ENCODE measurements around the gene NLE1.
"Not testable (repeated sequence)": the region's sequence is repeated elsewhere in the genome, so short reads cannot be mapped to it uniquely, and the experiment has no call there.

Gene NLE1

GRCh38 chr17:35141681-35142466 is at the start of gene NLE1:
Gene NLE1 (minus strand): TSS chr17:35142303. CDS start chr17:35142275, 28 bp downstream.
- DNase-seq (ENCODE audit: low read depth in 2 of 2), result peak; percentile 73 to 76

- no peak for DNase-seq (ENCODE audit: low read depth in 2 of 2)
Observed at GRCh38 chr17:35191001-35191695, 49.0 kb upstream of the NLE1 start.

- no peak for DNase-seq (ENCODE audit: low read depth in 2 of 2)
Observed at GRCh38 chr17:35189291-35189690, 47.2 kb upstream of the NLE1 start.

GRCh38 chr17:35188111-35188510 is 46.0 kb upstream of the NLE1 start:
- no peak for DNase-seq (ENCODE audit: low read depth in 2 of 2)

- no peak for DNase-seq (ENCODE audit: low read depth in 2 of 2)
Observed at GRCh38 chr17:35187481-35187880, 45.4 kb upstream of the NLE1 start.

DNA sequence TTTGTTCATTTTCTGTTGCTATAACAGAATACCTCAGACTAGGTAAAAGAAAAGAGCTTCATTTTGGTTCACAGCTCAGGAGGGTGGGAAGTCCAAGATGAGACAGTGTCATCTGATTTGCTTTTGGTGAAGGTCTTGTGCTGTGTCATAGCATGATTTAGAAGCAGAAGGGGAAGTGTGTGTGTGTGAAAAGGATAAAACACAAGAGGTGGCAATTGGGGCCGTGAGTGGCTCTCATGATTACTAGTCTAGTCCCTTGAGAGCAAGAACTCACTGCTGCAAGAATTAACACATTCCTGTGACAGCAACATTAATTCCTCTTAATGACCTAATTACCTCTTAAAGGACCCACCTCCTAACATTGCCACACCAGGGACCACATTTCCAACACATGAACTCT is 43.7 kb upstream of the NLE1 start:
- no peak for DNase-seq (ENCODE audit: low read depth in 2 of 2)

GRCh38 chr17:35184274-35184673 is 42.2 kb upstream of the NLE1 start:
- DNase-seq (ENCODE audit: low read depth in 2 of 2), result no peak

- no peak for DNase-seq (ENCODE audit: low read depth in 2 of 2)
Observed at GRCh38 chr17:35183332-35183731, 41.2 kb upstream of the NLE1 start.

DNA sequence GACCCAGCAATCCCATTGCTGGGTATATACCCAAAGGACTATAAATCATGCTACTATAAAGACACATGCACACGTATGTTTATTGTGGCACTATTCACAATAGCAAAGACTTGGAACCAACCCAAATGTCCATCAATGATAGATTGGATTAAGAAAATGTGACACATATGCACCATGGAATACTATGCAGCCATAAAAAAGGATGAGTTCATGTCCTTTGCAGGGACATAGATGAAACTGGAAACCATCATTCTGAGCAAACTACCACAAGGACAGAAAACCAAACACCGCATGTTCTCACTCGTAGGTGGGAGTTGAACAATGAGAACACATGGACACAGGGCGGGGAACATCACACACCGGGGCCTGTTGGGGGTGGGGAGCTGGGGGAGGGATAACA is 37.3 kb upstream of the NLE1 start:
- DNase-seq (ENCODE audit: low read depth in 2 of 2), result not testable (repeated sequence)

DNA sequence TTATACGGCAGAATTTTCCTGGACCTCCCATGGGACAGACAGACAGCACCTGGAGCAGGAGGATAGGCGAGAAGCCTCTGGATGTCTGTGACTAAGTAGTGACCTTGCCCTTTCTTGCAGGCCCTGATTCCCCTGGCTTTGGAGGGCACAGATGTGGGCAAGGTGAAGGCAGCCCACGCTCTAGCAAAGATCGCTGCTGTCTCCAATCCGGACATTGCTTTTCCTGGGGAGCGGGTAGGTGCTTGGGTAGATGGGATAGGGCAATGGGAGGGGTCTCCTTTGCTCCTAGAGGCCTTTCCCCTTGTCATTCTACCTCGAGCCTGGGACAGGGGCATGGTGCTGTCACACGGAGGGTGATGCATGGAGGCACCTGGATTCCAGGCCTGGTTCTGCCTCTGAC is 34.8 kb upstream of the NLE1 start:
- DNase-seq (ENCODE audit: low read depth in 2 of 2), result no peak

- no peak for DNase-seq (ENCODE audit: low read depth in 2 of 2)
Observed at GRCh38 chr17:35175638-35176415, 33.7 kb upstream of the NLE1 start.

DNA sequence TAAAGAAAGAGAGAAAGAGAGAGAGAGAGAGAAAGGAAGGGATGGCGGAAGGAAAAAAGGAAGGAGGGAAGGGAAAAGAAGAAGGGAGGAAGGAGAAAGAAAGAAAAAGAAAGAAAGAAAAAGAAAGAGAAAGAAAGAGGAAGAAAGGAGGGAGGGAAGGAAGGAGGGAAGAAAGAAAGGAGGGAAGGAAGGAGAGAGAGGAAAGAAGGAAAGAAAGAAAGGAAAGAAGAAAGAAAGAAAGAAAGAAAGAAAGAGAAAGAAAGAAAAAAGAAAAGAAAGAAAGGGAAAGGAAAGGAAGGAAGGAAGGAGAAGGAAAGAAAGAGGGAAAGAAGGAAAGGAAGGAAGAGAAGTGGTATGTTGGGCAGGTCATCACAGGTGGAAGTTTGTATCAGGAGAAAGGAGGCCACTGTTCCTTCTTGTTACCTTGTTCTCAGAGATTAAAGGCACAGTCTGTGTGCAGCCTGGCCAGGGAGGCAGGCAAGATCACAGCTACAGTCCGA is 32.8 kb upstream of the NLE1 start:
- DNase-seq (ENCODE audit: low read depth in 2 of 2), result no peak

DNA sequence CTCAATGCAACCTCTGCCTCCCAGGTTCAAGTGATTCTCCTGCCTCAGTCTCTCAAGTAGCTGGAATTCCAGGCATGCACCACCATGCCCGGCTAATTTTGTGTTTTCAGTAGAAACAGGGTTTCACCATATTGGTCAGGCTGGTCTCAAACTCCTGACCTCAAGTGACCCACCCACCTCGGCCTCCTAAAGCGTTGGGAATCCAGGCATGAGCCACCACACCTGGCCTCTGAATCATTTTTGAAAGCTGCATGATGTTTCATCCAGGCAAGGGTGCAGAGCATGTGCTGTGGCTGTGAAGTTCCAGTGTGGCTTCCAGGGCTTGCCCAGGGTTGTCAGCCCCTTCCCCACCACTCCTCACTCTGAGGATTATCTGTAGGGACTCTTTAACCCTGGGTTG is 30.2 kb upstream of the NLE1 start:
- DNase-seq (ENCODE audit: low read depth in 2 of 2), result not testable (repeated sequence)

DNA sequence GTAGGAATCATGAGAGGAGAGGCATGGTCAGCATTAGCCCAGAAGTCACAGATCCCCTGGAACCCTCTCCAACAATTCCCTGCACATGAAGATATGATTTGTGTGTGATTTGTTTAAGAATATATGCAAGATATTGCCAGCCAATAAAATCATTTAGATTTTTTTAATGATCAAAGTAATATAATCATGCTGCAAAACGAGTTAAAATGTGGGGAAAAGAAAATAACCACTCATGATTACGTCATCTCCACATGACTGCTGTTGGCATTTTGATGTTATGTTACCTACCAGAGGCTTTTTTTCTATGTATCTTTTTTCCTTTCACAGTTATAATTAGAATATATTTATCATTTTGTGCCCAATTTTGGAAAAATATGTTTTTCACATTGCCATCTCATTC is 29.7 kb upstream of the NLE1 start:
- no peak for DNase-seq (ENCODE audit: low read depth in 2 of 2)

DNA sequence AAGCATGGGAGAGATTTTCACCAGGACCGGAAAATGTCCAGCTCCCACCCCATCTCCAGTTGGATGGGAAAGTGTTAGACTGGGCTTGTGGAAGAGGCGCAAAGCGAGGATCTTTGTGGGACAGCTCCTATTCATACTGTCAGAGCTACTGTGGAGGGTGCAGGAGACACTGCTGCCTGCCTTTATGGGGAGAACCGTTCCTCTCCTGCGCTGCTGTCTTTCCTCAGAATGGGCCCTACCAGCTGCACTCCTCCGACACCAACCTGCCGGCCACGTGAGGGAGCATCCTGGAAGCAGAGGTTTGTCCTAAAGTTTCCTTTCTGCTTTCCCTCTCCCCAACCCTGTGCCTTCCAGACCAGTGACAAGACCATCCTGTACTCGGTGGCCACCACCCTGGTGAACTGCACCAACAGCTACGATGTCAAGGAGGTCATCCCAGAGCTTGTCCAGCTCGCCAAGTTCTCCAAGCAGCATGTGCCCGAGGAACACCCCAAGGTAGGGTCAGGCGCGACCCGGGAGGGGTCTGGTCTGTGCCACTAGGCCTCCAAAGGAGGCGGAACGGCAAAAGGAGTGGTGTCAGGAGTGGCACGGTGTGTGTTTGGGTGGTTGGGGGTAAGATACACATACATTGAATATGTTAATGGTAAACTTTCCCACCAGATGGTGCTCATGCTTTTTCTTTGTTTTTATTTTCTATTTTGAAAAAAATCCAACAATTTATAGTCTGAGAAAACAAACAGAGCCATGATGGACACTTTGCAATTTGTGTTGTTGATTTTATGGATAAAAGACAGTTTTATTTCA is 29.1 kb upstream of the NLE1 start:
- no peak for DNase-seq (ENCODE audit: low read depth in 2 of 2)

DNA sequence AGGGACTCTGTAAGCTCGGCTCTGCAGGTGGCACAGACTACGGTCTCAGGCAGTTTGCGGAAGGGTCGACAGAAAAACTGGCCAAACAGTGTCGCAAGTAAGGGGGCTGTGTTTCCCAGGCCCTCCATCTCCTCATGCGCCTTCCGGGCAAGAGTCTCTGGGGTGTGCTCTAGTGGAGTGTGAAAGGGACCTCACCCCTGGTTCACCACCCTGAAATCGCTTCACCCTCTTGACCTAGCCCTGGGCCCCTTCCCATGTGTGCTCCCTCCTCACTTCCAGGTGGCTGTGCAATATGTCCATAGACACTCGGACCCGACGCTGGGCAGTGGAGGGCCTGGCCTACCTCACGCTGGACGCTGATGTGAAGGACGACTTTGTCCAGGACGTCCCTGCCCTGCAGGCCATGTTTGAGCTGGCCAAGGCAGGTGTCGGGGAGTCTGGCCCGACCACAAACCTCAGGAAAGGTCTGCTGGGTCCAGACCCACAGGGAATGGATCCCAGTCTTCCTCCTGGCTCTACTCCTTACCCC is 27.8 kb upstream of the NLE1 start:
- no peak for DNase-seq (ENCODE audit: low read depth in 2 of 2)

GRCh38 chr17:35167666-35168065 is 25.6 kb upstream of the NLE1 start:
- no peak for DNase-seq (ENCODE audit: low read depth in 2 of 2)

DNA sequence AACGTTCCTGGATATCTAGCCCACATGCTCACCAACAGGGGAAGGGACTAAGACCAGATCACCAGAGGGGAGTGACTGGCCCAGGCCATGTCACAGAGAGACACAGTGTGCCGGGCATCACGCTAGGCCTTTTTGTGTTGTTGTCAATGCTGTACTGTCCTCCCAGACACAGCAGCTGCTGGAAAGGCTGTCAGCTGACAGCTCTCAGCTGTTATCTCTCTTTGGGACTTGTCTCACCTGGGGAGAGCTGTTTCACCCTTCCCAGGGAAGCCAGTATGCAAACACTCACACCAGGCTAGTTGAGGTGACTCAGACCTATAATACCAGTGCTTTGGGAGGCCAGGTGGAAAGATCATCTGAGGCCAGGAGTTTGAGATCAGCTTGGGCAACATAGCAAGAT is 24.9 kb upstream of the NLE1 start:
- no peak for DNase-seq (ENCODE audit: low read depth in 2 of 2)

- DNase-seq (ENCODE audit: low read depth in 2 of 2), result no peak
Observed at GRCh38 chr17:35166526-35166925, 24.4 kb upstream of the NLE1 start.

- DNase-seq (ENCODE audit: low read depth in 2 of 2), result no peak
Observed at GRCh38 chr17:35164716-35165115, 22.6 kb upstream of the NLE1 start.

GRCh38 chr17:35163886-35164285 is 21.8 kb upstream of the NLE1 start:
- no peak for DNase-seq (ENCODE audit: low read depth in 2 of 2)

All from stimulated activated CD8-positive, alpha-beta memory T cell treated with anti-CD3 and anti-CD28 coated beads, Interleukin-15, amount 100 ng/mL, for 4 hours (primary cell).